OCI-LY7 (cell line): Measurements from ENCODE around the gene EDDM13. TPM values are rescaled to one million over a fixed set of nuclear protein-coding genes. Genes with fewer than 3 reads are reported as not detected.

Source experiments
- Bru-seq: library from RNA; stranded (reverse); fragments of 400-500 nt; gene quantifications from one replicate; lab custom pipeline; 2021; lab: Mats Ljungman, UMichigan
- BruChase-seq, 2 experiments: library from RNA; stranded (reverse); fragments of 400-500 nt; gene quantifications; one replicate each; lab custom pipeline; 2021; lab: Mats Ljungman, UMichigan
- BruUV-seq: library from RNA; stranded (reverse); fragments of 400-500 nt; replicated peaks from 2 replicates; lab custom pipeline; 2021; lab: Mats Ljungman, UMichigan
- CTCF ChIA-PET: fragments of 300-600 bp; sonication (Branson Sonifier 250); formaldehyde crosslinking; loops from one replicate; lab custom pipeline; 2022; ENCODE audit warnings: antibody characterized with exemption; ENCODE audit not compliant: unreplicated experiment; lab: Charles Lee
- POLR2A ChIA-PET: fragments of 300-600 bp; sonication (Branson Sonifier 250); formaldehyde crosslinking; loops from one replicate; lab custom pipeline; 2022; ENCODE audit warnings: antibody characterized with exemption; lab: Charles Lee
- DNase-seq: peaks from one replicate; pipeline ENCODE4 v3.0.0-alpha.2; 2015; ENCODE audit warnings: low spot score
- H2AFZ ChIP-seq: fragments of 200-600 bp; sonication (generic), shearing (Covaris generic); 2 replicates; pipeline ENCODE4 v1.6.1; 2014; ENCODE audit warnings: mild to moderate bottlenecking, antibody characterized with exemption, low read length, moderate library complexity
- H3K27ac ChIP-seq: fragments of 200-600 bp; sonication (generic); 2 replicates; pipeline ENCODE4 v1.5.1; 2014; ENCODE audit warnings: mixed run types, low read depth, mild to moderate bottlenecking, moderate library complexity, low read length, inconsistent platforms; ENCODE audit not compliant: poor library complexity, severe bottlenecking
- H3K36me3 ChIP-seq: fragments of 200-600 bp; sonication (generic); 2 replicates; pipeline ENCODE4 v1.6.1; 2014; ENCODE audit warnings: mild to moderate bottlenecking, antibody characterized with exemption, low read length, moderate library complexity, mixed read lengths; ENCODE audit not compliant: insufficient read depth
- H3K4me1 ChIP-seq: fragments of 200-600 bp; sonication (generic); 2 replicates; pipeline ENCODE4 v1.5.1; 2014; ENCODE audit warnings: mild to moderate bottlenecking, low read length; ENCODE audit not compliant: insufficient read depth, poor library complexity, severe bottlenecking
- H3K4me2 ChIP-seq: fragments of 200-600 bp; sonication (generic); 2 replicates; pipeline ENCODE4 v1.6.1; 2014; ENCODE audit warnings: mild to moderate bottlenecking, low read length
- H3K4me3 ChIP-seq: fragments of 200-600 bp; sonication (generic); 2 replicates; pipeline ENCODE4 v1.5.1; 2014; ENCODE audit warnings: mild to moderate bottlenecking, low read depth, low read length; ENCODE audit not compliant: poor library complexity, severe bottlenecking
- H3K79me2 ChIP-seq: fragments of 200-600 bp; sonication (generic); 2 replicates; pipeline ENCODE4 v1.6.1; 2016; ENCODE audit warnings: low read depth, mild to moderate bottlenecking, low read length, moderate library complexity, mixed read lengths; ENCODE audit not compliant: insufficient read depth
- H3K9me2 ChIP-seq: fragments of 200-600 bp; sonication (generic); 2 replicates; pipeline ENCODE4 v1.6.1; 2016; ENCODE audit warnings: mild to moderate bottlenecking, low read length, mixed read lengths; ENCODE audit not compliant: insufficient read depth
- H3K9me3 ChIP-seq: fragments of 200-600 bp; sonication (generic); 2 replicates; pipeline ENCODE4 v1.6.1; 2014; ENCODE audit warnings: mild to moderate bottlenecking, mixed run types, low read length, mixed read lengths
- H4K20me1 ChIP-seq: fragments of 200-600 bp; sonication (generic); 2 replicates; pipeline ENCODE4 v1.6.1; 2014; ENCODE audit warnings: mild to moderate bottlenecking, antibody characterized with exemption, low read length, moderate library complexity, mixed read lengths; ENCODE audit not compliant: insufficient read depth
- CTCF ChIP-seq: fragments of 200-600 bp; sonication (generic); conservative IDR thresholded peaks from 2 replicates; pipeline ENCODE4 v1.5.1; 2014; ENCODE audit warnings: mild to moderate bottlenecking, antibody characterized with exemption, low read length, moderate library complexity, mixed read lengths
- EZH2phosphoT487 ChIP-seq: fragments of 200-600 bp; sonication (generic); IDR thresholded peaks from 2 replicates; pipeline ENCODE4 v1.6.1; 2018; ENCODE audit warnings: low read depth, borderline replicate concordance, mild to moderate bottlenecking, mixed run types, antibody characterized with exemption, low read length, moderate library complexity, mixed read lengths
- intact Hi-C: fragments of 100-400 bp; cut with micrococcal nuclease; formaldehyde crosslinking; loops from one replicate; pipeline ENCODE4 v1.10.0; 2022; ENCODE audit not compliant: unreplicated experiment
- long read RNA-seq: library from polyadenylated mRNA; stranded (forward); transcript quantifications from one replicate; pipeline ENCODE4 v2.0.0, GENCODE V29; 2022
- total RNA-seq, 2 experiments: library from RNA; depleted of rRNA in 1 of 2; stranded (reverse); fragments of >200 nt in 1 of 2; shearing (Covaris generic) in 1 of 2; gene quantifications; 2 replicates each; pipeline ENCODE4 v1.2.3, GENCODE V29; 2014 to 2022

The EDDM13 gene
- total RNA-seq (2014; rRNA removed; shearing (Covaris generic)) (not detected in 2 replicates), total RNA-seq (2022) (not detected in 2 replicates), Bru-seq, nascent RNA (not detected), BruChase-seq, experiment 1, labeled RNA remaining after a 6-hour chase (not detected), BruChase-seq, experiment 2, labeled RNA remaining after a 2-hour chase (percentile 8 among the genes with signal in this experiment)
- long read RNA-seq = 0 reads

GRCh38 chr19:56272161-56272798, at the start of gene EDDM13:
Gene EDDM13, plus strand, starts transcription at chr19:56272748. Its CDS starts 87 bp downstream, at chr19:56272835.
- Histone ChIP-seq H3K4me2 (no peak within 1 kb of the TSS), H2AFZ (no peak within 1 kb of the TSS), H3K9me3 (0 out of 2 replicates have a peak, but pooled peaks cover 4% of the 10 kb centered on the region), H3K4me1 (no peaks in the 10 kb centered on the region), H3K9me2 (no peaks in the 10 kb centered on the region), H3K27ac (no peak within 1 kb of the TSS), H3K79me2 (no peaks in the 10 kb centered on the region), H3K36me3 (no peaks in the 10 kb centered on the region), H3K4me3 (no peak within 1 kb of the TSS), H4K20me1 (no peaks in the 10 kb centered on the region)
- no peak for DNase-seq
- intact Hi-C loops = no loop called here
- TF ChIP-seq EZH2phosphoT487 (no peak), CTCF (no peak)
- no TSS peak for BruUV-seq
- ChIA-PET POLR2A (no interaction called here), CTCF (no interaction called here)

DNA sequence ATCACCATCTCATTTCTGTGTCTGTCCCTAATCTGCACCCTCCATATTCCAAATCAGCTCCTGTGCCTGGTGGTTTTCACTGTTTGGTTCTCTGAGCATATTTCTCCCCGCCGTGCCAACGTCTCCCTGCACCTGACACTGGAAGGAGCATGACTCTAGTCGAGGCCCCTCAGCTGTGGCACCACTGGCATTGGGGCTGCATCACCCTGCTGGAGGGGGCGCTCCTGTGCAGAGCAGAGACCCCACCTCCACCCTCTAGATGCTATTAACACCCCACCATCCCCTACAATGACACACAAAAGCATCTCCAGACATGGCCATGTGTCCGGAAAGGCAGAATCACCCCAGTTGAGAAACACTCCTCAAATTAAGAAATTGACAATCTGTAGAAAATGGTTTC, 49.6 kb upstream of the EDDM13 start:
- Histone ChIP-seq H3K79me2 (no peaks in the 10 kb centered on the region), H3K9me2 (no peaks in the 10 kb centered on the region), H3K4me3 (no peak overlapping the region), H2AFZ (no peak overlapping the region), H3K9me3 (no peaks in the 10 kb centered on the region), H3K36me3 (no peaks in the 10 kb centered on the region), H3K4me2 (no peak overlapping the region), H3K27ac (no peak overlapping the region), H3K4me1 (no peaks in the 10 kb centered on the region), H4K20me1 (no peaks in the 10 kb centered on the region)
- ChIA-PET POLR2A (no interaction called here), CTCF (no interaction called here)
- TF ChIP-seq CTCF = peak; percentile 44; the same call in 1 of the 2 replicates
- TF ChIP-seq EZH2phosphoT487 = no peak
- DNase-seq = no peak
- intact Hi-C loops = no loop called here
- no TSS peak for BruUV-seq

- no peaks in the 10 kb centered on the region for H3K79me2 ChIP-seq
- intact Hi-C loops = no loop called here
- H3K4me1 ChIP-seq = no peaks in the 10 kb centered on the region
- no TSS peak for BruUV-seq
- H3K4me3 ChIP-seq = no peak overlapping the region
- no peaks in the 10 kb centered on the region for H3K9me3 ChIP-seq
- POLR2A ChIA-PET = no interaction called here
- no peaks in the 10 kb centered on the region for H4K20me1 ChIP-seq
- H3K27ac ChIP-seq = no peak overlapping the region
- H3K9me2 ChIP-seq = no peaks in the 10 kb centered on the region
- no peak for DNase-seq
- no peak overlapping the region for H2AFZ ChIP-seq
- no peak overlapping the region for H3K4me2 ChIP-seq
- no peak for TF ChIP-seq CTCF
- TF ChIP-seq EZH2phosphoT487 = no peak
- H3K36me3 ChIP-seq = no peaks in the 10 kb centered on the region
- CTCF ChIA-PET = no interaction called here
These were observed 49.1 kb upstream of the EDDM13 start for GRCh38 chr19:56223481-56223880.
